Omental fat pad (tissue), 4 donors: ENCODE data around the gene CNOT1. TPM values are rescaled to one million over a fixed set of nuclear protein-coding genes. Genes with fewer than 3 reads are reported as not detected.

Source experiments
- ATAC-seq: fragments of 150-250 bp; one replicate; pipeline ENCODE4 v1.9.1; 2016; ENCODE audit warnings: mild to moderate bottlenecking, moderate library complexity; ENCODE audit not compliant: low FRiP score
- DNase-seq: peaks from one replicate; pipeline ENCODE4 v3.0.0-alpha.2; 2019; ENCODE audit warnings: low spot score
- total RNA-seq, 4 donors: library from RNA; depleted of rRNA; stranded (reverse); fragments of >200 nt; gene quantifications; one replicate each; pipeline ENCODE4 v1.1.0, GENCODE V29; 2016
- TF ChIP-seq, protein P1 (sequence below), 3 donors: fragments of 450-650 bp; IDR thresholded peaks; one replicate each; pipeline ENCODE4 v1.5.1; 2016 to 2017; ENCODE audit warnings: antibody characterized with exemption in 3 of 3, mild to moderate bottlenecking in 3 of 3, moderate library complexity in 2 of 3

The CNOT1 gene
- total RNA-seq, 4 donors from 2014 or later: 85.4 to 132 (median 103) TPM

DNA sequence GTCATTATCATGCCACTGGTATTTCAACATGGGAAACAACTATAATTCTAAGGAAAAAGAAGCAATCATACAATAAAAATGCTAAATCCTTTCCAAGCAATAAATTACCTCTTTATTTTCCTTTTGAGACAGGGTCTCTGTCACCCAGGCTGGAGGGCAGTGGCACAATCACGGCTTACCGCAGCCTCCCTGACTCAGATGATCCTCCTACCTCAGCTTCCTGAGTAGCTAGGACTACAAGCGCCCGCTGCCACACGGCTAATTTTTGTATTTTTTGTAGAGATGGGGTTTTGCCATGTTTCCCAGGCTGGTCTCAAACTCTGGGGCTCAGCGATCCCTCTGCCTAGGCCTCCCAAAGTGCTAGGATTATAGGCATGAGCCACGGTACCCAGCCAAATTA lies 24.1 kb downstream of the CNOT1 start:
- ATAC-seq (no peak), DNase-seq (no peak)
- TF ChIP-seq, protein P1, sequence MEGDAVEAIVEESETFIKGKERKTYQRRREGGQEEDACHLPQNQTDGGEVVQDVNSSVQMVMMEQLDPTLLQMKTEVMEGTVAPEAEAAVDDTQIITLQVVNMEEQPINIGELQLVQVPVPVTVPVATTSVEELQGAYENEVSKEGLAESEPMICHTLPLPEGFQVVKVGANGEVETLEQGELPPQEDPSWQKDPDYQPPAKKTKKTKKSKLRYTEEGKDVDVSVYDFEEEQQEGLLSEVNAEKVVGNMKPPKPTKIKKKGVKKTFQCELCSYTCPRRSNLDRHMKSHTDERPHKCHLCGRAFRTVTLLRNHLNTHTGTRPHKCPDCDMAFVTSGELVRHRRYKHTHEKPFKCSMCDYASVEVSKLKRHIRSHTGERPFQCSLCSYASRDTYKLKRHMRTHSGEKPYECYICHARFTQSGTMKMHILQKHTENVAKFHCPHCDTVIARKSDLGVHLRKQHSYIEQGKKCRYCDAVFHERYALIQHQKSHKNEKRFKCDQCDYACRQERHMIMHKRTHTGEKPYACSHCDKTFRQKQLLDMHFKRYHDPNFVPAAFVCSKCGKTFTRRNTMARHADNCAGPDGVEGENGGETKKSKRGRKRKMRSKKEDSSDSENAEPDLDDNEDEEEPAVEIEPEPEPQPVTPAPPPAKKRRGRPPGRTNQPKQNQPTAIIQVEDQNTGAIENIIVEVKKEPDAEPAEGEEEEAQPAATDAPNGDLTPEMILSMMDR (IDR thresholded peaks at IDR 0.05): no peak

DNA sequence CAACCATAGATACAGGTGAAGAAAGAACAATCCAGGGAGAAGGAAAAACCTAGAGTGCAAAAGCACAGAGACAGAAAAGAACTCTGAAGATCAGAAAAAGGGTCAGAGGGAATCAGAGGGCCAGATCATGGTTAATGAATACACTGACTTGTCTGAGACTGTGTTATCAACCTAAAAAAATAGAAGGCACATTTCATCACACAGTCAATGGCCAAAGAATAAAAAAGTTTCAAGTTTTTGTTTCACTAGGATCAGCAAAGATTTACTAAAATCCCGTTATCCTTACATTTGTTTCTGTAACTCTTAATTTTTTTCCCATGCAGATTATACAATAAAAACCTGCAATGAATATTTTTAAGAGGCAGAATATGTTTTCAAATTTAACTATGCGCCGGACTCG lies 38.5 kb downstream of the CNOT1 start:
- DNase-seq: no peak
- TF ChIP-seq, protein P1 (IDR thresholded peaks at IDR 0.05): no peak
- ATAC-seq: no peak

DNA sequence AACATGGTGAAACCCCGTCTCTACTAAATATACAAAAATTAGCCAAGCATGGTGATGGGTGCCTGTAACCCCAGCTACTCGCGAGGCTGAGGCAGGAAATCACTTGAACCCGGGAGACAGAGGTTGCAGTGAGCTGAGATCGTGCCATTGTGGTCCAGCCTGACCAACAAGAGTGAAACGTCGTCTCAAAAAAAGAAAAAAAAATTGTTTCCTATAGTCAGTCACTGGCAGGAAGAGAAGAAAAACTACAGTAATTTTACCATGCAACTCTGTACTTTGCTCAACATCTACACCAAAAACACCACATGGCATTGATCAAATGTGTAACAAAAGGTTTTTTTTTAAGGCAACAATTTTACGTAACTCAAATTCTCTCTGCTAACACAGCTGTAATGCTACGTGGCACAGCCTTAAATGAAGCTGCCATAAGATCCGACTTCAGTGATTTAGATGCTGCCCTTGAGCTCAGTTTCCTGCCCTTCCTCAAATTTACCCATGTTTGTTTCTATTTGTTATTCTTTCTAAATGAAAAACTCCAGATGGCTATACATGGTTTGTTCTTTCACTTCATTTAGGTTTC lies 40.2 kb downstream of the CNOT1 start:
- no peak for ATAC-seq
- TF ChIP-seq, protein P1 (IDR thresholded peaks at IDR 0.05): no peak
- DNase-seq: no peak

DNA sequence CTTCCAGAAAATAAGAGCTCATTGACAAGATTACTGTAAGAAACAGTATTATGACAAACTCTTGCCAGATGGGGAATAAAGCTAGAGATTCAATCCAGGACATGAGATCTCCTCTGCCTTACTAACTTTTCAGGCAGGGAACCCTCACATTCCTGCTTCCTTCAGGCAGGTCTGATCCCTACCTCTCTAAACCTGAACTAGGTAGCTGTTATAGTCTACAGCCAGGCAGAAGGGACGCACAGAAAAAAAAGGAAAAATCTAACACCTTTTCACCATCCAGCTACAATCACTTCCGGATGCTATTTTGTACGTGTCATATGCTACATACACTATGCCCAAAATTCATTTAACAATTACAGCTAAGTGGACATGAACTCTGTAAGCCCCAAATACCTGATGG lies 41.2 kb downstream of the CNOT1 start:
- DNase-seq: no peak
- ATAC-seq: no peak
- TF ChIP-seq, protein P1 (IDR thresholded peaks at IDR 0.05): no peak

DNA sequence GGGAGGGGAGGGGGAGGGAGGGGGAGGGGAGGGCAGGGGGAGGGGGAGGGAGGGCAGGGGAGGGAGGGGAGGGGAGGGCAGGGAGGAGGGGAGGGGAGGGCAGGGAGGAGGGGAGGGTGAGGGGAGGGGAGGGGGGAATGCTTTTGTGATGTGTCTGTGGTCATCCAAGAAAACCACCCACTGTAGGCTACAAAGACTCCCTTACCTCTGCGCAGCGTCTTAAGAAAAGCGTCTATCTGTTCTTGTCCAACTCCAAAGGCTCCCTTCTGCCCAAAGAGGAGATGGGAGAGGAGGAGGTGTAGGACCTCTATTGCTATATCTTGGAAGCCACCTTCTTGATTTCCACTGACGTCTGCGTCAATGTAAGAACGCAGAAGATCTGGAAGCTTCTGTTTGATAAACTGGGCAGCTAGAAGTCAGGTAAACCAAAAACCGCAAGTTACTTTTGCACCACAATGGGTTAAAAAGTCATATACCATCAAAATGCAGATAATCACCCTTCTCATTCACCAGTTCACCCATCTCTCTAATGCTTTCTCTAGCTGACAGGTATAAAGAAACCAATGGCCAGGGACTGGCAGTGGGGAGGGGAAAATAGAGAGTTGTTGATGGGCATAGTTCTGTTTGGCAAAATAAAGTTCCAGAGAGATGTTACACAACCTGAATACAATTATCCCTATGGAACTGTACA lies 43.1 kb downstream of the CNOT1 start:
- ATAC-seq: no peak
- TF ChIP-seq, protein P1 (IDR thresholded peaks at IDR 0.05): no peak
- no peak for DNase-seq

DNA sequence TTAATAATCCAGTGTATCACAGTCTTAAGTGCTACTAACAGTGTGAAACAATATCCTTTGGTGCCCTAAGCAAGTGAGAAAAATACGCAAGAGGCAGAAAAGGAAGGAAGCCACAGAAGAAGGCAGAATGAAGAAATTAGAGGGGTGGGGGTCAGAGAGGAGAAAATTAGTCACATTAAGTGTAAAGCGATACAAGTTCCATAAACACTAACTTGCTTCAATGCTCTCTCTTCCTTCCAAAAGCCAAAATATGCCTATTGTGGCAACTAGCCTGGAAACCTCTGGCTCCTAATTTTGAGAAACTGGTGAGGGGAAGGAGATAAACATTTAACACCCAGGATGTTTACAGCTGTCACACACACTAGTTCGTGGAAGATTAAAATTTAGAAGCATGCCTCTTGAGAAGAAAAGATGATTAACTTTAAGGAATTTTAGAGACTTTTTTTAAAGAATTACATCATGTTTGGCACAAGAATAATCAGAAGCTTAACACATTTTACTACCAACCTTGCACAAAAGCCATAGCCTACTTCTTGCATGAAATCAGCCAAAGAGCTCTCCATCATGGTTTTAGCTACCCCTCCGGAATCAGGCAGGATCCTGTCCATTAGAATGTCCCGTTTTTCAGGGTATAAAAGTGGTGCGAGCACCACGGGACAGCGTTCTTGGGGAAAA lies 44.7 kb downstream of the CNOT1 start:
- DNase-seq (no peak), ATAC-seq (no peak)
- TF ChIP-seq, protein P1 (IDR thresholded peaks at IDR 0.05): no peak
